SK-N-MC (cell line): Measurements from ENCODE around the gene INSRR.

ENCODE experiments used
- EZH2 ChIP-seq: fragments of 200-600 bp; sonication (generic); IDR thresholded peaks from one replicate; pipeline ENCODE4 v1.6.1; 2017; ENCODE audit warnings: antibody characterized with exemption
- POLR2AphosphoS5 ChIP-seq: IDR thresholded peaks from 2 replicates; pipeline ENCODE4 v1.6.1; 2012; ENCODE audit warnings: mild to moderate bottlenecking, low read depth, low read length, borderline replicate concordance

DNA sequence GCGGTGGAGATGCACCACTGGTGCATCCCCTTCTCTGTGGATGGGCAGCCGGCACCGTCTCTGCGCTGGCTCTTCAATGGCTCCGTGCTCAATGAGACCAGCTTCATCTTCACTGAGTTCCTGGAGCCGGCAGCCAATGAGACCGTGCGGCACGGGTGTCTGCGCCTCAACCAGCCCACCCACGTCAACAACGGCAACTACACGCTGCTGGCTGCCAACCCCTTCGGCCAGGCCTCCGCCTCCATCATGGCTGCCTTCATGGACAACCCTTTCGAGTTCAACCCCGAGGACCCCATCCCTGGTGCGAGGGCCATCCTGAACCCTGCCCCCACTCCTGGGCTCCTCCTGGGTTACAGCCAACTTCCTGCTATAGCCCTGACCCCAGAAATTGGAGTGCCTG is 14.7 kb upstream of the INSRR start:
- TF ChIP-seq POLR2AphosphoS5, result no peak
- no peak for TF ChIP-seq EZH2
